ENCODE results near the gene STK17B.
A peak's percentile ranks its signal among the peaks of the same experiment; 100 is the strongest.

Gene STK17B

DNA sequence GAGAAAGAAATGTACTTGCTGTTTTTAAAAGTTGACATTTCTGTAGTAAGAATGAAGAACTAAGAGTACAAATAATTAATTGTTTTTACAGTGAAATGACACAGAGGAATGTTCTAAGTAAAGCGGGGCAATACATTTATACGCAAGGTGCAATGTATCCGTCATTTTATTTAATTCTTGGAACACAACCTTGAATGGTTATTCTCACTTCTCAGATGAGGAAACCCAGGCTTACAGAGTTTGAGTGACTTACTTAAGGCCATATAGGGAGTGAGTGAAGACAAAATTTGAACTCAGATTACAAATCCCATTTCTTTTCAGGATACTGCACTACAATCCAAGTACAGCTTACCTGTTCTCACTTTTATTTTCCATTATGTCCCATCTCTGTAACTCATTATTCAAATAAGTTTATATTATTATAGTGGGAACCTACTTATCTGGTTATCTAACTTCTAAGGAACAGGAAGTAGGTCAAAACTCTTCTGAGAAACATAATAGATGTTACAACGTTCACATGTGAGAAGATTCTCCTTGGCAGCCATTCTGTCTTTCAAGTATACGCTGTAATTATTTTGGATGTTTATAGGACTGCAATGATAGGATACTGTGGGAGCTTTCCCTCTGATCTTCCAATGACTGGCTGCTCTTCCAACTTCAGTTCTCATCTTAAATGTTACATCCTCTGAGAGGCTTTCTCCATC lies 12.3 kb upstream of the STK17B start:
- peak; percentile 56 for DNase-seq

- no peak for DNase-seq
Measured at GRCh38 chr2:196183172-196183473, 11.7 kb upstream of the STK17B start.

GRCh38 chr2:196182439-196183171 lies 11.2 kb upstream of the STK17B start:
- peak; percentile 59 for DNase-seq

DNA sequence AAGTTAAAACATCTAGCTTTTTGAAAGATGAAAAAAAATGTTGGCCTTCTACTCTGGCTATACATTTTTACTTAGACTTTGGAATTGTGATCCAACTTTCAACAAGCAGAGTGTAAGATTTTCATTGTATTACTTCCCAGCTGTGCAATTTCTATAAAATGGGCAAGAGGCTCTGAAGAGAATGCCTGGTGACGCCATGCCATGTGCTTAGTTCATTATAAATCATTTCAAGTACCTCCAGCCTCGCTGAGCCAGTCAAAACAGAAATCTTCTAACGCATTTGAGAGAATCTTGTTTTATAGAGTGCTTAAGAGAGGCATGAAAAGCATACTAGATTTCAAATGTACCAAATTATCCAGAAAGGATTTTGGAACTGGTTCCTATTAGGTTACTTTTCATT lies 10.1 kb upstream of the STK17B start:
- no peak for DNase-seq

DNA sequence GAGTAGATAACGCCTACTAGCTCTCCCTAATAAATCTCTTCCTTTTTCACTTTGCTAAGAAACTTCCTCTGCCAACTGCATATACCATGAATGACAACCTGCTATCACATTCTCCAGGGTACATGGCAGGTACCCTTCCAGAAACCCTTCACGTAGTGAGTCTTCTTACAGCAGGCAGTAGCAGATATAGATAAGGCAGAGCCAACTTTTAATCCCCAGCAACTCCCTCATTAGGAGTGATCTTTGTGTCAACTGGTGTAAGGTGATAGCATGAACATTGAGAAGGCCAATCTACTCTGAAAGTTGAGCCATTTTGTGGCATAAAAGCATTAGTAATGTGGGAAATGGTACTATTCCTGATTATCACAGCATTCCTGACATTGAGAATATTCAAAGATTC lies 5.7 kb upstream of the STK17B start:
- DNase-seq = peak; percentile 41

GRCh38 chr2:196176142-196176738 lies 4.9 kb upstream of the STK17B start:
- peak; percentile 95 for DNase-seq

- DNase-seq = peak; percentile 22
Measured at GRCh38 chr2:196174404-196174803, 3.0 kb upstream of the STK17B start.

DNA sequence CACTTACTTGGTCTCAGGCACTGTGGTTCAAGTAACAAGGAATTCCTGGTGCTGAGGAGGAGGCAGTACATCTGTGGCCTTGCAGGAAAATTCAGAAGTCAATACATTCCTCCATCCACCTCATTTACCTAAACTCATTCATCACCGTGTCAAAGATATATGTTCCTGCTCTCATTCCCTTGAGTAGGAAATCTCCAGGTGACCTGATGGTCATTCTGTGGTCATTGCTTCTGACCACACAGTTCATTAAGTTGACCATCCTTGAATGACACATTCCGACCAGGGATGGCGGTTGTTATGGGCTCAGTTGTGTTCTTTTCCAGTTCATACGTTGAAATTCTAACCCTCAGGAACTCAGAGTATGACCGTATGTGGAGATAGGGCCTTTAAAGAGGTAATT lies 2.1 kb upstream of the STK17B start:
- DNase-seq = no peak

DNA sequence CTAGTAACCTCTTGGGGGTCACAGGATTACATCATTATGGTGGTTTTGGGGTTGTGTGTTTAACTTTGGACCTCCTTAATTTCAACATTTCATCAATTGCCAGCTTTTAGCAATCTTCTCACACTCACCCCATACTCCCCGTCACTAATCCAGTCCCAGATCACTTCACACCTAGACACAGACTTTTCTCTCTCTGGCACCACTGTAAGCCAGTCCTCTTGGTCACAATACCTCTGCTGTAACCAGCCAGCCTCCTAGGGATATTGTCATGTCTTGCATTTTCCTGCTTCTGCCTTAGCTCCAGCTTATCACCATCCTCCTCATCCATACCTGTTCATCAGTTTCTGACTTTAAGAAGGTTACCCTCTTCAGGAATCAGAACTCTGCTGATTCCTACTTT lies 1.6 kb upstream of the STK17B start:
- peak; percentile 35 for DNase-seq

GRCh38 chr2:196171946-196172345 lies 568 bp upstream of the STK17B start:
- no peak for DNase-seq

DNA sequence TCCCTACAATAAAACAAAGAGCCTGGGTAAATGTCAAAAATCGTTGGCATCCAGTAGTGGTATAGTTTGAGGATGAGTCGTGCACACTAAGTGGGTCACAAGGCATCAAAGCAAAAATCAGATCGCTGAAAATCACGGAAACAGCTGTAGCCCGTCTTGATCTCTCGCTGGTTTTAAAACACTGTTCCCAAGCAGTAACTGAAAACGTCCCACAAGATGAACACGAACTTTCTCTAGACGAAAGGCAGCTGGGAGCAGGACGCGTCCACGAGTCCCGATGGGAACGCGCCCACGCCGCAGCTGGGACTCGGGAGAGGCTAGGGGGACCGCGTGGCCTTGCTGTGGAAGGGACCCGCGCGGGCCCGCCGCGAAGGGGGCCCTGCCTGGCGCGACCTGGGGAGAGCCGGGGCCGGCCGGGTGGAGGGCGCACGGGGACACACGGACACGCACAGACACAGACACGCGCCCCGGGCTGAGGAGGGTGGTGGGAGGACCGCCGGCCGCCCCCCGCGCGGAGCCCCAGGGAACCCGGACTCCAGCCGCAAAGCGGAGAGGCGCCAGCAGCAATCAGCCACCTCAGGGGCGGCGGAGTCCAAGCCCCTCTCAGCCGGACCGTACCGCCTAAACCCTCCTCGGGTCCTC lies 651 bp downstream of the STK17B start:
- peak; percentile 74 for DNase-seq

GRCh38 chr2:196170213-196170605 lies 1.2 kb downstream of the STK17B start:
- DNase-seq = peak; percentile 81

DNA sequence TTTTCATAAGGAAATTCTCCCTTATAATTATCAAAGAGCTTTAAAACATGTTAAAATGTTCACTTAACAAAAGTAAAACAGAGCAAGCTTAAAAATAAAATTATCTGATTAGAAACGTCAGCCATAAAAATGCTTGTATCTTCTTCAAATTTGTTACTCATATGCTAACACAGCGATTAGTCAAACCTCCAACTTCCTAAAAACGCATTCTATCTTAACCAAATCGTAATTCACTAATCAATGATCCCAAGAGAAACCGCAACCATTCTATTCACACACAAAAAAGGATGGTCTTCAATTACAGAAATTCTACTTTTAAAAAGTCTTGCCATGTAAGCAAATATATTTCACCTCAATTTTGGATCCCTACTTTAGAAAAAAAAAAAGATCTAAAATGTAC lies 1.9 kb downstream of the STK17B start:
- DNase-seq = no peak

GRCh38 chr2:196168181-196168580 lies 3.2 kb downstream of the STK17B start:
- no peak for DNase-seq

GRCh38 chr2:196167666-196168065 lies 3.7 kb downstream of the STK17B start:
- DNase-seq = no peak

DNA sequence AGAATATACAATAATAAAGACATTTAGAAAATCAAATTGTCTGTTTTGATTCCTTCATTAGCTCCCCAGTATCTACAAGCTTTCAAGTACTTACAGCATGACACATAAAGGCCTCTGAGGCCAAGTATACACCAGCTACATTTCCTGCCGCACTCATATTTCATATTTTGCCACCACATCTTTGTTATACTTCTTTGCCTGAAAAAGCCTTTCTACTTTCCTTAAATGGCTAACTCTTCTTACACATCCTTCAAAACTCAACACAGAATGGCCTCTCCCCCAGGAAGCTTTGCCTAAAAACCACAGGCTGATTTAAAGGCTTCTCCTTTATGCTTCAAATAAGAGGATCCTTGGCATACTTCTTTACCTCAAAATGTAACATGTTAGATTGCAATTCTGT lies 4.5 kb downstream of the STK17B start:
- peak; percentile 76 for DNase-seq

GRCh38 chr2:196165016-196165415 lies 6.4 kb downstream of the STK17B start:
- peak; percentile 65 for DNase-seq

DNA sequence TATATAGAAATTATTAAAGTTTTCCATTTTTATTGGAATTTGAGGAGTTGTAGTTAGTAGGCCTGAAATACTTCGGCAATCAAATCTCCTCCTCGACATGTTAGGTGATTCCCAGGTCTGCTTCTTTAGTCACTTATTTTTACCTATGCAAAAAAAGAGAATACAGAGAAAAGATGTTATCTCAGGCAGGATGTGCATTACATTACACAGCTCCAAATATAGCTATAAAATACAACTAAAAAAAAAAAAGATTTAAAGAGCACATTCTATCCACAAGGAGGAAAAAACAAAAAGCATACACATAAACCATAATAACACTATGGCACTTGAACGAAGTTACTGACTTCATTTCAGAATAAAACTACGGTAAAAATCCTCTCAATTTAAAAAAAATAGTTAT lies 8.1 kb downstream of the STK17B start:
- DNase-seq = peak; percentile 77

- DNase-seq = peak; percentile 53
Measured at GRCh38 chr2:196162586-196163175, 8.7 kb downstream of the STK17B start.

- no peak for DNase-seq
Measured at GRCh38 chr2:196160946-196161345, 10.4 kb downstream of the STK17B start.

GRCh38 chr2:196160101-196160500 lies 11.3 kb downstream of the STK17B start:
- DNase-seq = peak; percentile 93

- DNase-seq = peak; percentile 62
Measured at GRCh38 chr2:196159221-196159892, 12.0 kb downstream of the STK17B start.

- DNase-seq = peak; percentile 57
Measured at GRCh38 chr2:196155575-196155974, 15.8 kb downstream of the STK17B start.

All from CD4-positive, alpha-beta T cell treated with Interleukin-17A for 1 hour (primary cell).